ENCODE measurements around the gene NPBWR2. TPM values are rescaled to one million over a fixed set of nuclear protein-coding genes. Genes with fewer than 3 reads are reported as not detected.

The NPBWR2 gene
- total RNA-seq, 1 experiment from 2014 or later: not detected

DNA sequence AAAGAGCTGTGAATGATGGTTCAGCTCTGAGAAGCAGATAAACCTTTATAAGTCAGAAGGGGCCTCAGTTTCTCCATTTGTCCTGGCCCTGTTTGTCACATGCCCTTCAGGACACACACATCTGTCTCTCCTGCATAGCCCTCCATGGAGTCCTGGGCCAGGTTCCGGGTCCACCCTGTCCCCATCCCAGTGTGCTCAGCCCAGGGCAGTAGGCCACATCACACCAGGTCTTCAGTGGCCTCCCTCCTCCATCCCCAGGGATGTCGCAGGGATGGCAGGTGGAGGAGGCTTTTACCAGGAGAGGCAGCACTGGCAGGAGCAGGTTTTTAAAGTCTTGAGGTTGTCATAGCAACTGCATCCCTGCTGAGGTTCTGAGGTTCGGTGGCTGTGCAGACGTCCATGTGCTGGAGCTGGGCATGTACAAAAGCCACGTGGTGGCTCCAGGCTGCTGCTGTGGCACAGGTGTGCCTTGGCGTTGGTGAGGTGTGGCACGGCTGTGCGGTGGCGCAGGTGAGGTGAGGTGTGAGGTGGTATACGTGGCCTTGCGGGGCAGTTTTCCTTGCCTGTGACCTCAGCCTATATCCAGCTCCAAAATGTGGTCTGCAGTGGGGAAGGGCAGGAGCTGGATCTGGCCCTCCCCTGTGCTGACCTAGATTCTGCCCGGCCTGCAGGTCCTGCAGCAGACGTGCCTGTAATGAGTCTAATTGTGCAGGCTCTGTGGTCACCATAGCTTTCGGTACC is 8.0 kb upstream of the NPBWR2 start:
- DNase-seq (ENCODE audit: unreplicated experiment): no peak
- POLR2A ChIA-PET: no interaction called here
- no TSS peak for BruUV-seq (replicated peaks)

GRCh38 chr20:64114356-64114971 is 7.1 kb upstream of the NPBWR2 start:
- Mint-ChIP-seq H3K27ac (ENCODE audit: low read depth, unreplicated experiment) (no peak overlapping the region), H3K9me3 (ENCODE audit: unreplicated experiment) (no peaks in the 10 kb centered on the region), H3K36me3 (ENCODE audit: insufficient read depth, unreplicated experiment) (no peaks in the 10 kb centered on the region), H3K27me3 (ENCODE audit: insufficient read depth, unreplicated experiment) (no peaks in the 10 kb centered on the region), H3K4me1 (ENCODE audit: insufficient read depth, unreplicated experiment) (no peaks in the 10 kb centered on the region), H3K4me3 (ENCODE audit: unreplicated experiment) (no peak overlapping the region)
- no peak for DNase-seq (ENCODE audit: unreplicated experiment)
- BruUV-seq (replicated peaks): no TSS peak
- ChIA-PET CTCF (interaction anchor here (0.7 to 1.9 kb wide), 2 partner anchors 13 to 76 kb away, joined by 3 to 6 read pairs; no protein-coding TSS in a partner anchor), POLR2A (no interaction called here)
- TF ChIP-seq, protein P1, sequence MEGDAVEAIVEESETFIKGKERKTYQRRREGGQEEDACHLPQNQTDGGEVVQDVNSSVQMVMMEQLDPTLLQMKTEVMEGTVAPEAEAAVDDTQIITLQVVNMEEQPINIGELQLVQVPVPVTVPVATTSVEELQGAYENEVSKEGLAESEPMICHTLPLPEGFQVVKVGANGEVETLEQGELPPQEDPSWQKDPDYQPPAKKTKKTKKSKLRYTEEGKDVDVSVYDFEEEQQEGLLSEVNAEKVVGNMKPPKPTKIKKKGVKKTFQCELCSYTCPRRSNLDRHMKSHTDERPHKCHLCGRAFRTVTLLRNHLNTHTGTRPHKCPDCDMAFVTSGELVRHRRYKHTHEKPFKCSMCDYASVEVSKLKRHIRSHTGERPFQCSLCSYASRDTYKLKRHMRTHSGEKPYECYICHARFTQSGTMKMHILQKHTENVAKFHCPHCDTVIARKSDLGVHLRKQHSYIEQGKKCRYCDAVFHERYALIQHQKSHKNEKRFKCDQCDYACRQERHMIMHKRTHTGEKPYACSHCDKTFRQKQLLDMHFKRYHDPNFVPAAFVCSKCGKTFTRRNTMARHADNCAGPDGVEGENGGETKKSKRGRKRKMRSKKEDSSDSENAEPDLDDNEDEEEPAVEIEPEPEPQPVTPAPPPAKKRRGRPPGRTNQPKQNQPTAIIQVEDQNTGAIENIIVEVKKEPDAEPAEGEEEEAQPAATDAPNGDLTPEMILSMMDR (IDR thresholded peaks at IDR 0.05; ENCODE audit: unreplicated experiment): no peak
- intact Hi-C loops (cut with micrococcal nuclease): no loop called here

More for the DNA sequence above, 8.0 kb upstream of the NPBWR2 start:
- H3K27me3 Mint-ChIP-seq (ENCODE audit: insufficient read depth, unreplicated experiment): no peaks in the 10 kb centered on the region
- H3K27ac Mint-ChIP-seq (ENCODE audit: low read depth, unreplicated experiment): no peak overlapping the region
- no peaks in the 10 kb centered on the region for H3K36me3 Mint-ChIP-seq (ENCODE audit: insufficient read depth, unreplicated experiment)
- no peaks in the 10 kb centered on the region for H3K4me1 Mint-ChIP-seq (ENCODE audit: insufficient read depth, unreplicated experiment)
- TF ChIP-seq, protein P1 (IDR thresholded peaks at IDR 0.05; ENCODE audit: unreplicated experiment): no peak
- intact Hi-C loops (cut with micrococcal nuclease): no loop called here
- CTCF ChIA-PET: interaction anchor here (0.6 to 1.9 kb wide), 4 partner anchors 14 to 204 kb away, joined by 3 to 6 read pairs (median 3); no protein-coding TSS in a partner anchor
- H3K9me3 Mint-ChIP-seq (ENCODE audit: unreplicated experiment): no peaks in the 10 kb centered on the region
- H3K4me3 Mint-ChIP-seq (ENCODE audit: unreplicated experiment): no peak overlapping the region

DNA sequence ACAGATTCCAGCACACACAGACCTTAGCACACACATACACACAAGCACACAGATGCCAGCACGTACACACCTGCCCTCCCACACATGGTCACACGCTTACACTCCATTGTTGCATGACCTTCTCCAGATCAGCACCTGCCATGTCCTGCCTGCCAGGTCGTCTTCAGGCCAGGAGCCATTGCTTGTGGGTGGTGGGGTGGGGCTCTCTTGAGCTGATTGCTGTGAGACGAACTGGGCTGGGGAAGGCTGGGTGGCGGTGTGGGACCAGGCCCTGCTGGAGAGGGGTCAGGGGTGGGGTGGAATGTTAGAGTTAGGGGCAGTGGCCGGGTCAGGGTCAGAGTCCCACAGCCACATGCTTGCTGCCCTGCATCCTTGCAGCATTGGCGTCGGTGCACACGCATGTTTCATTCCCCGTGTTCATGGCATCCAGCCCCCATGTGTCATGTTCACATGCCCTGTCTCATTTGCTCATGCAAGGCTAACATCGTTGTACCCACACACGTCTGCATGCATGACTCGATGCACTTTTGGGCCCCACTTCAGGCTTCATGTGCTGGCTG is 6.5 kb upstream of the NPBWR2 start:
- CTCF ChIA-PET: interaction anchor here (0.6 to 1.0 kb wide), 2 partner anchors 32 to 108 kb away, joined by 3 read pairs; no protein-coding TSS in a partner anchor
- no peak for DNase-seq (ENCODE audit: unreplicated experiment)
- H3K4me1 Mint-ChIP-seq (ENCODE audit: insufficient read depth, unreplicated experiment): no peaks in the 10 kb centered on the region
- H3K9me3 Mint-ChIP-seq (ENCODE audit: unreplicated experiment): no peaks in the 10 kb centered on the region
- TF ChIP-seq, protein P1 (IDR thresholded peaks at IDR 0.05; ENCODE audit: unreplicated experiment): no peak
- H3K27me3 Mint-ChIP-seq (ENCODE audit: insufficient read depth, unreplicated experiment): no peaks in the 10 kb centered on the region
- POLR2A ChIA-PET: no interaction called here
- H3K4me3 Mint-ChIP-seq (ENCODE audit: unreplicated experiment): no peak overlapping the region
- intact Hi-C loops (cut with micrococcal nuclease): no loop called here
- no TSS peak for BruUV-seq (replicated peaks)
- no peak overlapping the region for H3K27ac Mint-ChIP-seq (ENCODE audit: low read depth, unreplicated experiment)
- H3K36me3 Mint-ChIP-seq (ENCODE audit: insufficient read depth, unreplicated experiment): peaks cover 2% of the 10 kb centered on the region

DNA sequence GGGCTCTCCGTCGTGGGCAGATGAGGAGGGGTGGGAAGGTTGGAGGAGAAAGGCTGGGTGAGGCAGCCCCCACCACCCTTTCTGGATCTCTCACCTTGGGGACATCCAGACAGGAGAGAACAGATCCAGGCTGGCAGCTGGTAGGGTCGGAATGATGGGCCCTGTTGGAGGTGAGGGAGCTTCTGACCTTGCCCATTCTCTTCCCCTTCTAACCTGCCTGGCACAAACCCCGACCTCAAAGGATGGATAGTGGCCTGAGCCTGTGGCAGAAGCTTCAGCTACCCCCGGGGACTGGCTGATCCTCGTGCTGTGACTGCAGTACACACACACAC is 6.0 kb upstream of the NPBWR2 start:
- peaks cover 5% of the 10 kb centered on the region for H3K36me3 Mint-ChIP-seq (ENCODE audit: insufficient read depth, unreplicated experiment)
- peaks cover 4% of the 10 kb centered on the region for H3K27me3 Mint-ChIP-seq (ENCODE audit: insufficient read depth, unreplicated experiment)
- H3K27ac Mint-ChIP-seq (ENCODE audit: low read depth, unreplicated experiment): no peak overlapping the region
- no peaks in the 10 kb centered on the region for H3K9me3 Mint-ChIP-seq (ENCODE audit: unreplicated experiment)
- TF ChIP-seq, protein P1 (IDR thresholded peaks at IDR 0.05; ENCODE audit: unreplicated experiment): no peak
- no TSS peak for BruUV-seq (replicated peaks)
- intact Hi-C loops (cut with micrococcal nuclease): no loop called here
- no peak for DNase-seq (ENCODE audit: unreplicated experiment)
- H3K4me3 Mint-ChIP-seq (ENCODE audit: unreplicated experiment): no peak overlapping the region
- POLR2A ChIA-PET: no interaction called here
- no peaks in the 10 kb centered on the region for H3K4me1 Mint-ChIP-seq (ENCODE audit: insufficient read depth, unreplicated experiment)
- CTCF ChIA-PET: interaction anchor here (0.6 to 1.0 kb wide), 2 partner anchors 31 to 108 kb away, joined by 3 read pairs; no protein-coding TSS in a partner anchor
